Right renal cortex interstitium (tissue), 3 donors: Measurements from ENCODE around the gene SLC8A1. TPM values are rescaled to one million over a fixed set of nuclear protein-coding genes. Genes with fewer than 3 reads are reported as not detected.

Experiments
- DNase-seq, 3 donors: peaks; one replicate each; pipeline ENCODE4 v3.0.0-alpha.2; 2013; ENCODE audit warnings: low read depth in 3 of 3, low spot score in 2 of 3
- polyA plus RNA-seq, 3 donors: library from polyadenylated mRNA; unstranded; fragments of 120-200 nt; gene quantifications; one replicate each; pipeline ENCODE4 v1.2.1, GENCODE V29; 2013; ENCODE audit not compliant: insufficient read length in 3 of 3

SLC8A1 gene
- 10 to 100 TPM; 69.9 to 76.3 (median 71.1) TPM for polyA plus RNA-seq

DNA sequence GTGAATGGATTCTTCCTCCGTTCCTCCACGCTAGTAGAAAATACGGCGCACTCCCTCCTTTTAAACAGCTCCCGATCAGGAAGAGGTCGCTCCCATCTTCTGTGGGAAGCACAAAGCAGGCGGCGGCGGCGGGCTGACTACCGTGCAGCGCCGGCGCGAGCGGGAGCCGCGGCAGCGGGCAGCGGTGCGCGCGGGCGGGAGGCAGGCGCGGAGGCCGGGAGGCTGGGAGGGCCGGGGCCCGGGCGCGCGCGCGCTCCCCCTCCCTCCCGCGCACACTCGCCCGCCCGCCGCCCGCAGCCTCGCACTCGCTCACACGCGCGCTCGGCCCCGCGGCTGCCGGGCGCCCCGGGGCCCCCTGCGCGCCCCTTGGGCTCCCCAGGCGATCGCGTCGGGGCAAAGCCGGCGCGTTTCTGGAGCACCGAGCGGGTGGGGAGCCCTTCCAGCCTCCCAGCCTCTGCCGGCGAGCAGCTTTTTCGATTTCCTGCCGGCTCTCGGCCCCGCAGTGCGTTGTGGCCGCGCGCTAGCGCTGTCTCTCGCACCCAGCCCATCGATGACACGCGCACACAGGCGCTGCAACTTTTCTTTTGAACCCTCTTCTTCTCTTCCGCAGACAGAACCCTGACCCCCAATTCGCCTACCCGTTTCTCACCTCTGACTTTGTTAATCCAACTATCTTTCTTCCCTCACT is at the start of gene SLC8A1:
SLC8A1 (minus strand) TSS at position 173 of the 688 bp plus-strand sequence.
- peak in 1 of 3 donors; percentile 23 for DNase-seq

DNA sequence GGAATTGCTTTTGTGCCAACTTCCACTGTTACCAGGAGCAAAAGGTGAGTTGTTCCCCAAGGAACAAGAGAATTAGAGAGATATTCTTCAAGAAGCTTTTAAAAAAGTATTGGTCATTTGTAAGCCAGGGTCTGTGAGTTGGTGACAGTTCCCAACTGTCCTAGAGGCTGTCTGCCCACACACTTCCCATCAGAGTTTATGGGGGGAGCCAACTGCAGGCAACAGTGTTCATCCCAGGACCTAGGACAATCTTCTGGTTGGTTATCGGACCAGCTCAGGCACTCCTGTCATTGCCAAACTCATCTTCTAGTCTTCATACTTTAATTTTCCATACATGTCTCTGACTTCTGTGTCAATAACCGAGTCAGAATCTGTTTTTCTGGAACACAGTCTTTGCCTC is 47.5 kb upstream of the SLC8A1 start:
- DNase-seq, result no peak

DNA sequence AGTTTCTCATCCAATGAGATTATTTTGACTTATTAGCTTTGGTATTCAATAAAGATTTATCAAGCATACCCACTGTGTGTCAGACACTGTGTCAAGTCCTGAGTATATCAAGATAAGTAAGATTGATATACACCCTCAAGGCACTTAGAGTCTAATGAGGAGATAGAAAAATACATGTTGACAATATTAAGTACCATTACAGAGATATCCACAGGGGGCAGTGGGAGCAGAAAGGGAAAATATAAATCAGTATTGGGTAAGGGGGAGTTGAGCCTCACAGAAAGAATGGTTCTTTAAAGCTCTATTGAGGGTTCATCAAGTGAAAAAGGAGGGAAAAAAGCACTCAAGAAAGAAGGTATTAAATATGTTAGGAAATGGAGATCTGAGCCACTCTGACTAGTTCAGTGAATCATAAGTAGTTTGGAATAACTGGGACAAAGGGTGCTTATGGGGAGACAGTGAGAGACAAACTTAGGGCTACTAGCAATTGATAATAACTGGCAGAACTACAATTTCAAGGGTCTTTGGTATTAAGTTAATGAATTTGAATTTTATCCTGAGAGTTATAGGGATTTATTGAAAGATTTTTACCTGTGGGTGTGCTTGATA is 45.5 kb upstream of the SLC8A1 start:
- no peak for DNase-seq

DNA sequence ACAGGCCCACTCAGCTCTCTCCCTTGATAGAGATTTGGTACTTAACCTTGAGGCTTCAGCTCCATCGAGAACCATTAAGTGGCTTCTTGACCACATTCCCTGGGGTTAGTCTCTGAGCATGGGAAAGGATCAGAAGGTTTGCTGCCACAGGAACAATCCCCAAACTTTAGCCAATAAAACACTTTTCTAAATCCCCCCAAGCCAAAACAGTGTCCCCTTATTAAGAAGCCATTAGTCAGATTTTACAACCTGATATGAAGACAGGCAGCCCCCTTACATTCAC is 37.7 kb upstream of the SLC8A1 start:
- DNase-seq, result no peak

DNA sequence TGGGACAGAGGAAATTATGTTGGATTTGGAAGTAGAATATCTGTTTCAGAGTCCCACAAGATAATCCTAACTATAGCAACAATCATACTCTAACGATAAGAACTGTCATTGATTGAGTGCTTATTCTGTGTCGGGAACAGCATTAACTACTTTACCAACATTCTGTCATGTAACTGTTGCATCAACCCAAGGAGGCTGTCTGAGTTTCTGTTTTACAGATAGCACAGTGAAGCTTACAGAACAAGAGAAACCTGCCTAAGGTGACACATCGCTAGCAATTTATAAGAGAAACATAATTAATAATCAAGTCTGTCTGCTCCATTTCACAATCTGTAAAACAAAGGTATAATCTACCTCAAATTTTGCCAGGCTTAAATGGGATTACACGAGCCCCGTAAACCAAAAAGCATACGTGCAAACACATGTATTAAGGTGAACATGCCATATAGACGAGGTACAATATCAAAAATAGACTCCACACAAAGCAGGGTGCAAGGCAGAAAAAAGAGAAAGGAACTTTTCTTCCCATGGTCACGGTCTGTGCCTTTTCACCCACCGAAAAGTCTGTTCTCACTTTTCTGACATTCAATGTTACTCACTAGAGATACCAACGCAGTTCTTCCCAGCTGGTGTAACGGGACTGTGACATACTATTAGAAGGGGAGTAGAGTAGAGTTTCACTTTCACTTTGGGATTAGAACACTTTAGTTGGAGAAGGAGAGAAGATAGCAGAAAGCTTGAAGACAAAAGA is 37.2 kb upstream of the SLC8A1 start:
- DNase-seq, result no peak

DNA sequence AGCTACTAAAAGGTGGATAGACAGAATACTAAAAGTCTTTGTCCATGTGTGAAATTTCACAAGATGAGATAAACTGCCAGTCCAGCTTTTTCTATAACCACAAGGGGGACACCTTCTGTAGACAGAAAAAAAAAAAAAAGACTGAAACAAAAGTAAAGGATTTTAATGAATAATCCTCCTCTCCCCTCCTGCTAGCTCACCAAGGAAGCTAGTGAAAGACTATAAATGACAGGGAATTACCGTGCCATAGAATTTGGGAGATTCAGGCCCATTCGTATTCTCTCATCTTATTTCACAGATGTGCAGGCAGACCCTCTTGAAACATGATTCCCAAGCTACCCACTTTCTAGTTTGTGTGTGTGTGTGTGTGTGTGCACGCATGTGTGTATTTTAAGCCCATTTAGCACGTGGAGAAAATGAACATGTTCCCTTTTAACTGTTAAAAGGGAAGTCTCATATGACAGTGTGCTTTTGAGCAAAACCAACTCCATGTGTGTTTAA is 36.3 kb upstream of the SLC8A1 start:
- no peak for DNase-seq

DNA sequence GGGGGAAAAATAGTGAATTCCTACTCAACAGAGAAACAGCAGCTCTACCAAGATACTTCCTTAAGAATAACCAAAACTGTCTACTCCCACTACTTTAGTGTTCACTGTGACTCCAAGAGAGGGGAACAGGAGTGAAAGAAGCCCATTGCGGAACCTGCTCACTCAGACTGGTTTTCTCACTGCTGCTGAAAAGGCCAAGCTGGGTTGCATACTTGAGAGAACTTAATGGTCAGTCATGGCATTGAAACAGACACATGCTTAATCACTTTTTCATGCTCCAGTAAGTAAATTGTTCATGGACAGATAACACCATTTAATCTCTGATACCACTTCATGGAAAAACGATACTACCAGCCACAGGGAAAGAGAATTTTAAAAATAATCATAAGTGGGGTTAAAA is 35.7 kb upstream of the SLC8A1 start:
- DNase-seq, result no peak

DNA sequence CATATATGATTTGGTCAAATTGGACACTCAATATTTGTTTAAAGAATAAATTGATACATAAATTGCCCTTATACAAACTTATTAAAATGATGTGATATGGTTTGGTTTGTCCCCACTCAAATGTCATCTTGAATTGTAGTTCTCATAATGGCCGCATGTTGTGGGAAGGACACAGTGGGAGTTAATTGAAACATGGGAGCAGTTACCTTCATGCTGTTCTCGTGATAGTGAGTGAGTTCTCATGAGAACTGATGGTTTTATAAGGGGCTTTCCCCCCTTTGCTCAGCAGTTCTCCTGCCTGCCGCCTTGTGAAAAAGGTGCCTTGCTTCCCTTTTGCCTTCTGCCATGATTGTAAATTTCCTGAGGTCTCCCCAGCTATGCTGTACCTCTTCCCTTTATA is 34.0 kb upstream of the SLC8A1 start:
- no peak for DNase-seq

DNA sequence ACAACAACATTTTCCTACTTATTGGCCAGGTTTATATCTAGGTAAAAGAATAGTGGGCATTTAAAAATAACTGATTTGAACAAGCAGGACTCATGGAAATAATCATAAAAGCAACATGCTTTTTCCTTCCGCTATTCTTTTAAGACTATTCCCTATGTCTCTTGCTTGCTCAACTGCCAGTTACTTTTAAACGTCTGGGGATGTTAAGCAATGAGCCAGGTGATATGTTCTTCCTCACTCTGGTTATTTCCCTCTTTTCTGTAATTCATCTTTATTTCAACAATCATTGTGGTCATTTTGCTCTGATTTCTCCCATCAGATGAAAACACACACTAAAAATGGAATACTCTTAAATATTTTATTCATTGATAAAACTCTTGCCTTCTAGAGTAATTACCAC is 33.4 kb upstream of the SLC8A1 start:
- DNase-seq, result no peak

DNA sequence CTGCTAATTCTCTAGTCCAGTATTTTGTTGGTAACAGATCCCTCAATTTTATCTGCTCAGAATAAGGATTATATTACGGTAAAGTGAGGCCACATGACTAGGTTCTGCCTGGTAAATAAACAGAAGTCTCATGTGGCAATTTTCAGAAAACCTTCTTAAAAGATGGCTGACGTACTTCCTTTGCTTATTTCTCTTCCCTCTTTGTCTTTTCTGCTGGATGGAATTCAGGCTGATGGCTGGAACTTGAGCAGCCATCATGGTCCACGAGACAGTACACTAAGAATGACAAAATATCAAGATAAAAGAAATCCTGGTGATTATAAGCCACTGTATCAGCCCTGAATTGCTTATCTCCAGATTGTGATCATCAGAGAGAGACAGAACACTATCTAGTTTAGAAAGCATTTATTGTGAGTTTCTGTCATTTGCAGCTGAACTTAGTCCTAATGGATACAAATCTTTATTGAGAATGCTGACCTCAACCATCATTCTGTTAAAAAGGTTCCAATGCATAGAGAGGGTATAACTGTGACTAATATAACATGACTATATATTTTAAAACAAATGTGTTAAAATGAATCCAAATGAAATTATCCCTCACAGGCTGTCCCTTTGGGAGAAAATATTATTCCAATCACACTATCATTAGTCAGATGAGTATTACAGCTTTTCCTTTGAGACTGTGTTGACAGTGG is 31.8 kb upstream of the SLC8A1 start:
- no peak for DNase-seq

DNA sequence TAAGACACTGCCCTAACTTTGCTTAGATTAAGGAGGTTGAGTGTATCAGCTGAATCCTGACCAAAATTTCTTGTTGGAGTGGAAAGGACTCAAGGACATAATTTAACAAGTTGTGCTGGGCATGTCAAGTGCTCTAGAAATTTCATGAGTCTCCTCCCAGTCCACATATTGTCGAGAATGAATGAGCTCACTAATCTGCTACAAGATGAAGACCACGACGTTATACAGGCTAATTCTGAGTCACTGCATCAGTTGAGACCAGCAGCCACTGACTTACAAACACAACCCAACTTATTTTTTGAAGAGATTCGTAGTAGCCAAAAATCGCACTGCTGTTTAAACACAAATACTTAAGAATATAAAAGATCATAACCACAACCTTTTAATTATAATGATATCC is 28.7 kb upstream of the SLC8A1 start:
- DNase-seq, result no peak

DNA sequence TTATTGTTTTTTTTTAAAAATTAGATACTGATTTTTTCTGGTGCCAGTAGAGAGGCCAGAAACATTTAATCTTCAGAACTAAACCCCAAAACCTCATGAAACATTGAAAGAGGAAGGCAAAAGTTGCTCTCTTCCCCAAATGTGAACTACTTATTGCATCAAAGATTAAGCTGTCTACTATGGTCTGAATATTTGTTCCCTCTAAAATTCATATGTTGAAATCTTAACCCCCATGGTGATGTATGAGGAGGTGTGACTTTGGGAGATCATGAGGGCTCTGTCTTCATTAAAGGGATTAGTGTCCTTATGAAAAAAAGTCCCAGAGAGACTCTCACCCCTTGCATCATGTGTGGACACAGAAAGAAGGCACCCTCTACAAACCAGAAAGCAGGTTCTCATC is 28.2 kb upstream of the SLC8A1 start:
- DNase-seq, result no peak

DNA sequence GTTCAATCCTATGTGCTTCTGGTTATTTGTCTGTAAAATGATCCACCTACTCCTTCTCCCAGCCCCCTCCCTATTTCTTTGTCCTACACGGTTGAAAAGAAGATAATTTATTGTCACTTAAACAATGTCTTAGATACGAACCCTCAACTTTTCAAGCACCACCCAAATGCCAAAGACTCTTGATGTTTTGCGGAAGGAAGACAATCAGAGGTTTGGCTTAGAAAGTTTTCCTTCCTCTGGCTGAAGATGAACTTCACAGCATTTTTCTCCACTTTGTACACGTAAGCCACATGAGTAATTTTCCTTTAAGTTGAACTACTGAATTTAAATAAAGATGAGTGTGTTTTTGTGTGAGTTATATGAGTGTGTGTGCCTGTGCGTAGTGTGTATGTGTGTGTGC is 25.5 kb upstream of the SLC8A1 start:
- no peak for DNase-seq

DNA sequence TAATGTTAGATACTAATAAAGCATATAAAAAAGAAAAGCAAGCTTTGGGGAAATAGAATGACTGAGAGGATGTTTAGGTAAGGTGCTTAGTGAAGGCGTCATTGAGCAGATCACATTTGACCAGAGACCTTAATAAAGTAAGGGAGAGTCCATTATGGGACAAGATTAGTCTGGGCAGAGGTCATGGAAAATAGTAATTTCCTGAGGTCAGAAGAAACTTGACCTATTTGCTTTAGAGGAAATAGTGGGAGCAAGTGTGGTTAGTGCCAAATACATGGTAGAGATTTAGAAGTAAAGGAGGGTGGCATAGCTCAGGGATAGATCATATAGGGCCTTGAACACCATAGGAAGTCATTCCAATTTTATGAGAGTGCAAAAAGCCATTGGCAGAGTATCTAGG is 24.5 kb upstream of the SLC8A1 start:
- DNase-seq, result no peak

DNA sequence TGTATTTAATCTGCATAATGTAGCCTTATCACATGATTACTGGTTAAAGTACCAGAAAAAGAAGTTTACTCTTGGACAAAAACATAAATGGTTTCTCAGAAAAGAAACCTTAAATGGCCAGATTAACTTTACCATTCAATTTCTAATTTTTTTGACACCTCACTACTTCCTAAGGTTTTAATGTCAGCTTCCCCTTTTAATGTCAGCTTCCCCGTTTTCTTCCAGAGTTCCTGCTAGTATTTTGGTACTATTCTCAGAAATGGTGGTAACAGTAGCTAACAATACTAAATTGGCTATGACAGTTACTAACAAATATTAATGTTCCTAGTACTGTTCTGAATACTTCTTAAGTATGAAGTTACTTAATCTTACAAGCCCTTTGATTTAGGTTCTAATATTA is 22.4 kb upstream of the SLC8A1 start:
- DNase-seq, result no peak

DNA sequence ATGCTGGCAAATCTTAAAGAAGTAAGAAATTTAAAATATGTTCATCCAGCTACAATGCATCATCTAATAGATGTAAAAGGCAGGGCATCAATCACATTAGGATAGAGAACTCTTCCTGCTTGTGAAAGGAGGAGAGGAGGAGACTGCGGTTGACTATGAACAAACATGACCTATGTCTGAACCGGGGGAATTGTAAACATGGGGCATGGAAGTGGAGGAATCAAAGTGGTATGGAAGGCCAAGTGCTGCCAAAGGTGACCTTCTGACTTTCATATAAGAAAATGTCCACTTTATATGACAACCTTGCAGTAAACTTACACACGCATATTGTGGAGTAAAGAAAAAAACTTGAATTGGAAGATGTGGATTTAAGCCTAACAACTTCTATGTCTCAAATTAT is 20.0 kb upstream of the SLC8A1 start:
- DNase-seq, result no peak

DNA sequence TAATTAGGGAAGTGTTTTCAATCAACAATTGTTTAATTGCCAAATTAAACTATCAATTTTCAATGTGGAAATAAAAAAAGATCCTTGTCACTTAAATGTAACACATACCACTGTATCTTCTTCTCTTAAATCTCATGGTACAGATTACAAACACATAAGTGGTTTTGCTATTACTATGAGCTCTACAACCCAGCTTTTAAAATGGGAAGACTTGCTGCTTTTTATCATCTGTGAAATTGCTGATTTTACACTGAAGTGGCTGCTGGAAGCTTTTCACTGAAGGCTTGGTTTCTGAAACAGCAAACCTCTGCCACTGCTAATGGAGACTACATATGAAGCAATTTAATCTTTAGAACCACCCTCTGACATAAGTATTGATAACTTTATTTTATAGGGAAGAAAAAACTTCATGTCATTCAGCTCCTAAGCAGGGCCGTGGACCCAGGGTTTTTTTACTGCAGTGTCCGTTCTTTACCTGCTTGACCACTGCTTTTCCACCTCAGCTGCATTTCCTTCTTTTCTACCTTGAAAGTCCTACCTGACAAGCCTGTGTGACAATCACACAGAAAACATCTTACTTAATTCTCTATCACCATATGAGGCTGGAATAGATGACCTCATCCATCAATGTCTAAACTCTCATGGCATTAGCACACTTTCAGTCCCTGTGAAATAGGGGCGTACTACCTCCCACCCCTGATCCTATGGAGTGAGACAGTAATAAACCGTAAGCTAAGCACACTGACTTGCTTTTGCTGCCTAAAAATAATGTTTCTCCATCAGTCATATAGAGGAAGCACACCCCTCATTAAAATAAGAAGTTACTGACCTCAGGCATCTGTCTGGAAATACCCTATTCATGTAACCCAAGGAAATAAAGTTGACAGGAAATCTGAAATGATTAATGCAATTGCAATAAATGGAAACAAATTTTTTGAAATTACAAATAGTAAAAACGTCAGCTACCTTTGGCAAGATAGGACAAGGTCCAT is 19.2 kb upstream of the SLC8A1 start:
- DNase-seq, result no peak

DNA sequence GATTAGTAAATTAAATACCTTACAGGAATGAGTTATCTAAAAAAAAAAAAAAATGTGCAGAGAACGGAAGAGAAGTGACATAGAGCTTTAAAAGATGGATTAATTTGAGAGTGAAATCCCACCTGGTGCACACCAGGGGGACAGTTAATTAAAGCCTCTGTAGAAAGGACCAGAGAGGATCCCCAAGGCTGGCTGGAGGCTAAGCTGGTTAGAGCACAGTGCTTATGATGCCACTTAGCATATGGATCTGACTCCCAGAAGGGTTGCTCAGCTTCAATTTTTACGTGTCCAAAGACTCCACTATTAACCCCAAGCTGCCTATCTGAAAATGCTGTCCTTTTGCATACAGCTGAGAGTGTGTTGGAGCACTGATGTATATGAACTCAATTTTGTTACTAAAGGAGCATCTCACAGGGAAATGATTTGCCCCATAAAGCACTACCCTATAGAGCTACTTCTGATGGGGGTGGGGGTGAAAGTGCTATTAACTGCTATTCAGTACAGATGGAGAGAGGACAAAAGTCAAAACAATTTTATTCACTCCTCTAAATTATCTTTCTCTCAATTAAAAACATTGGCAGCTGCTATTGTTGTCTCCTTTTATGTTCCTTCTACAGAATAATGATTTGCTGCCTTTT is 15.2 kb upstream of the SLC8A1 start:
- DNase-seq, result no peak

DNA sequence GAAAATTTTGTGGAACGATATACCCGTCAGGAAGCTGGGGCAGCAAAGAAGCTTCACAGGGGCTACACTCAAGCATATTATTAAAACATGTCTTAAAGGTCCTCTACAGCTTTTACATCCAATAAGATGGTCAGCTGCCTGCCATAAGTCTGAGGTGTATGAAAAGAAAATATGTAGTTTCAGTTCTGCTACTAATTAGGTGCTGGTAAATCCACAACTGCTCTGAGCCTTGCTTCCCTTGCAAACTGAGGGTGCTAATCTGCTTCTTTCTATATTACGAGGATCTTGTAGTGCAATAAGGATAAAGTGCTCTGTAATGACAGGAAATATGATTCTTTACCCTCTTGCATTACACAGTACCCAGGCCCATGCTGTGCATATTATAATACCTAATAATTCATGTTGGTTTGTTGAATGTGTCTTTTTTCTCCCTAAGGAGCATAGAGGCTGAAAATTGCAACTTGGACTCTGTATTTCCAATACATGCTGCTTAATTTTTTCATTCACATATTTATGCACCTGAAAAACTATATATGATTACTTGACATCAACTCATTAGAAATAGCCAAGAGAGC is 14.5 kb upstream of the SLC8A1 start:
- no peak for DNase-seq
